Hindlimb muscle (tissue), 1 donor: ENCODE results near the gene ST6GALNAC6. TPM values are rescaled to one million over a fixed set of nuclear protein-coding genes. Genes with fewer than 3 reads are reported as not detected.

Source experiments
- DNase-seq: peaks from one replicate; pipeline ENCODE4 v3.0.0-alpha.2; 2013
- polyA plus RNA-seq: library from polyadenylated mRNA; unstranded; fragments of 120-200 nt; gene quantifications from one replicate; pipeline ENCODE4 v1.2.1, GENCODE V29; 2013; ENCODE audit not compliant: insufficient read length

Gene ST6GALNAC6
- polyA plus RNA-seq, 1 donor, result 70.5 TPM

GRCh38 chr9:127916720-127917581 is 17.5 kb upstream of the ST6GALNAC6 start, which contains the start of gene ST6GALNAC4:
TSS of gene ST6GALNAC4 (minus strand) at chr9:127917041. CDS start at chr9:127916419, 622 bp downstream.
- DNase-seq, result peak; percentile 94

DNA sequence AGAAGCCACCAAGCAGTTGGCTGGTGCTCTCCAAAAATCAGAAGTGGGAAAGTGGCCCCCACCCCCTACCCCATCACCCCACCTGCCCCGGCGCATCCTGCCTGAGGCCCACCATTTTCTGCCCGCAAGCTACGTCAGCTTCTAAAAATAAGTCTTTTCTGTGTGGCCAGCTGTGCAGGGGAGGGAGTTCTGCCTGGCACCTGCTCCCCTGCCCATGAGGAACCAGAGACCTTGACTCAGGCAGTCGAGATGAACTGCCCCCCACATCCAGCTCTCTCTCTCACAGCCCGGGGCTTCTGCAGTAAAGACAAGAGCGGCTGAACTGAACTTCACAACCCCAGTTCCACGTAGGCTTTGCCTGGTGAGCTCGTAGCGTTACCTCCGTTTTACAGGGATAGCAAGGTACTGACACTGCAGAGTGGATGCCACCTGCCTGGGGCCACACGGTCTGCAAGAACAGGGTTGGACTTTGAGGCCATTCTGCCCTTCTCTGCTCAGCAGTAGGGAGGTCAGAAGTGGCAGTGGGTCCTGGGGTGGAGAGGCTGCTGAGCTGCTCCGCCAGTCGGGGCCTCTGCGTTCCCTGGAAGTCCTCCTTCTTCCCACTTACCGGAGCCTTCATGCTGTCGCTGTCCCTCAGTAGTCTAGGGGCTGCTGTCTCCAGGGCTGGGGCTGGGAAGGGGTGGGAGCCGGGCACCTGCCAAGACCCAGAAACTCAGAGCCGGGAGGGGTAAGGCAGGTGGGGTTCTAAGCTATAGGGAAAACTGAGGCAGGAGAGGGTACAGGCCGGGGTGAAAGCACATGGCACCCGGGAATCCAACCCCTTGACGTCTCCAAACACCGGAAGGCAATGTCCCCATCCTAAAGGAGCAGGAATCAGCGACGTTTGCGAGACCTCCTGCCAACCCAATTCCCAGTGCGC is 16.7 kb upstream of the ST6GALNAC6 start:
- no peak for DNase-seq

DNA sequence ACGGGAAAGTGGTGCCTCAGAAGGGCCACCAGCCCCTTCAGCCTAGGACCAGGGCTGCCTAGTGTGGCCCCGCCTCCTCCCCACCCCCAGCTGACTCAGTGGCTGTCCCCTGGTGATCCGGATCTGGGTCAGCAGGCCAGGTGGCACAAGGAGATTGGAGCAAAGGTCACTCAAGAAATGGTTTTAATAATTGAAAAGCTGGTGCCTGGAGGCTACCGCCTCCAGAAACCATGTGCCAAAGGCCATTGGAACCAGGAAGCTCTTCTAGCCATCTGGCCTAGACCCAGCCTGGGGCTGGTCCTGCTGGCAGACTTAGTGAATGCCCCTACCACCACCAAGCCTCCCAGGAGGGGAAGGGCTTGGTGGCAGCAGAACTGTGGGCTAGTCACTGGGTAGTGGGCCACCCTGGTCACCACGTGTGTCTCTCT is 15.9 kb upstream of the ST6GALNAC6 start:
- no peak for DNase-seq

DNA sequence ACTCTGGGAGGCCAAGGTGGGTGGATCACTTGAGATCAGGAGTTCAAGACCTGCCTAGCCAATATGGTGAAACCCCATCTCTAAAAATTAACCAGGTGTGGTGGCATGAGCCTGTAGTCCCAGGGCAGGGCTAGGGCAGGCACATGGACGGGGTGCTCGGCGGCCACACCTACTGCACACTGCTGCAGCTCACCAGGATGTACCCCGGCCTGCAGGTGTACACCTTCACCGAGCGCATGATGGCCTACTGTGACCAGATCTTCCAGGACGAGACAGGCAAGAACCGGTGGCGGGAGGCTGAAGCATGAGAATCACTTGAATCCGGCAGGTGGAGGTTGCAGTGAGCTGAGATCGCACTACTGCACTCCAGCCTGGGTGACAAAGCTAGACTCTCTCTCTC is 14.3 kb upstream of the ST6GALNAC6 start:
- DNase-seq, result no peak

- no peak for DNase-seq
Observed at GRCh38 chr9:127912882-127913281, 13.5 kb upstream of the ST6GALNAC6 start.

GRCh38 chr9:127912296-127912695 is 12.9 kb upstream of the ST6GALNAC6 start:
- DNase-seq, result no peak

GRCh38 chr9:127910613-127911205 is 11.3 kb upstream of the ST6GALNAC6 start:
- no peak for DNase-seq

DNA sequence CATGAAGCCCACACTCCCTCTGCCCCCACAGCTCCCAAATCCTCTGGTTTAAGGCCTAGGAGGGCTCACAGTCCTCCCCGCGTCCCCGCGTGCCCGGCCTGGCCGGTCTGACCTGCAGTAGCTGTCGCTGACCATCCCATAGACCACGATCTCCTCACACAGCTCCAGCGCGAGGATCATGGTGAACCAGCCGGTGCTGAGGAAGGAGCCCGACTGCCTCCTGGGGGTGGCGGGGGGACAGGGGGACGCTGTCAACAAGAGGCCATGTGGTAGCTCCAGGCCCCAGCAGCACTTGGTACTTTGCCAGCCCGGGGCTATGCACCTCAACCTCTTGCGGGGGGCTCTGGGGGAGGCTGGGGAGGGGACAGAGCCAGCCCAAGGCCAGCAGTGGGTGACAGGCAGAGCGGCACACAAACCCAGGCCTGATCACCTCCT is 10.5 kb upstream of the ST6GALNAC6 start:
- no peak for DNase-seq

DNA sequence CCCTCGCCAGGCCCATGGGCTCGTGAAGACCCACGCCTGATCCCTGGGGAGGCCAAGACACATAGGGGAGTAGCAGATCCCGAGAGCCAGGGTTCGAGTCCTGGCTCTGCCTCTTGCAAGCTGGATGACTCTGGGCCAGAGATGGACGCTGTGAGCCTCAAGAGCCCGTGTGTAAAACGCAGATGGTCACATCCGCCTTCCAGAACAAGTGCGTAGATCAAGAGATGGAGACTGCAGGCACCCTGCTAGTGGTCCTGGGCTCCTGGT is 9.2 kb upstream of the ST6GALNAC6 start:
- no peak for DNase-seq

GRCh38 chr9:127907867-127908659 is 8.7 kb upstream of the ST6GALNAC6 start:
- DNase-seq, result no peak

GRCh38 chr9:127905788-127906191 is 6.4 kb upstream of the ST6GALNAC6 start:
- DNase-seq, result no peak

DNA sequence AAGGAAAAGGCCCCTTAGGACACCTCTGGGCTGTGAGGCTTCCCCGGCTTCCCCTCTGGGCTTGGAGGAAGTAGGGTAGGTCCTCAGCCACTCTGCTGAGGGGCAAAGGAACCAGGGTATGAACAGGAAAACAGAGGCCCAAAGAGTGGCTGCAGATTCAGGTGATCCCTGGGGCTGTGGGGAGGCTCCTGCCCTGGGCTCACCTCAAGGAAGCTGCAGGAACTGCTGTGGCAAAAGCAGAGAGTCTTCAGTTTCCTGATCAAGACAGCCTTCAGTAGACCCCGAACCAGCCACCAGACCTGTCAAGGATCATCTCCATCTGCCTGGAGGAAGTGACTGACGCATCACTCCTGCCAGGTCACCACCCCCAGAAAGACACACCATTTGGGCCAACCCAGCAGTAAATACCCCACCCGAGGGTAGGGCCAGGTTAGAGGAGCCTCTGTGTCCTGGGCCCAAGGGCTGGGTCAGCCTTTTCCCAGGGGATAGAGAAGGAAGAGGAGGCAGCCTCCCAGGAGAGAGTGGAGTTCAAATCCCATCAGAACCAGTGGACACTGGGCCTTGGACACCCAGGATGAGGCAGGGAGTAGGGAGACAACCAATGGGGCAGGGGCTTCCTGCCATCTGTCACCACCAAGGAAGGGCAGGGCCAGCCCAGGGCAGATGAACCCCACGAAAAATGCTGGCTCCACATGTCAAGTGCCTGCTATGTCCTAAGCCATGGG is 5.8 kb upstream of the ST6GALNAC6 start:
- no peak for DNase-seq

DNA sequence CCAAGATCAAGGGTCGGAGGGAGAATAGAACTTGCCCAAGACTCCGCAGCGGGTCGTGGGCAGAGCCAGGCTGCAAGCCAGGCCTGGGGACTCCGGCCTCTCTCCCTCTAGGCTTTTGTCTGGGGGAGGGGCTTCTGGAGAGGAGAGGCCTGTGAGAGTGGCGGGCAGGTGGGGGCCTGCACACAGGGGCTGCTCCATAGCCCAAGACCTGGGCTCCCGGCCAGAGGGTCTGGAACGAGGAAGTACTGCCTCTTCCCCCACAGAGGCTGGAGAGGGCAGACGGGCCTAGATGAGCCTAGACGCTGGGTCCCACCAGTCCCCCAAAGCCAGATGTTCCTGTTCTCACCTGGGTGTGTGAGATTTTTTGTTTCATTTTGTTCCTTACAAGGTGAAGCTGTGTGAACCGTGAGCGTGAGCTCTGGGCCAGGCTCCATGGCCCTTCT is 5.2 kb upstream of the ST6GALNAC6 start:
- no peak for DNase-seq

GRCh38 chr9:127903557-127904475 is 4.4 kb upstream of the ST6GALNAC6 start:
- DNase-seq, result no peak

DNA sequence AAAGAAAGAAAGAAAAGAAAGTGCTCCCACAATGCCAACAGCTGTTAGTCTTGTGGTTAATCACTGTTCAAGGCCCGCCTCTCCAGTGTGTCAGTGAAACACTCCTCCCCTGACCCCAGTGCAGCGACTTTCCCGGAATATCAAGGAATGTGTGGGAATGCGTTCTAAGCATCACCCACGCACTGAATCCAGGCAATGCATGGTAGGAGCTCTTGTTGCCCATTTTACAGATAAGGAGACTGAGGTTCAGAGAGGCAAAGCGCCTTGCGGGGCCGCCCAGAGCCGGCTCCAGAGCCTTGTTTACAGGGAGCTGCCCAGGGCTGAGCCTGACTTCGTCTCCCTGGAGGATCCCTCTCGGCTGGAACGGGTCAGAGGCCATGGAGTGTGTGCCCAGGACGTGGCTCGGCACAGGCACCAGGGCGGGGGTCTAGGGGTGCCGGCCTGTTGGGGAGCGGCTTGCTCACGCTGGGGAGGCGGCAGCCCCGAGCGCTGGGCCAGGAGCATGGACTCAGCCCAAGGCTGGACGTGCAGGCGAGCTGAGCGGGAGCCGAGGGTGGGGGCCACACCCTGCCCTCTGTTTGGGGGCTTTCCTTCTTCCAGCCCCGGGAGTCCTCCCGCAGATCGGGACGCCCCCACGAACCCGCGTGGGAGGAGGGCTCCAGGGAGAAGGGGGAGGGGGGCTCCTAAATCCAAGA is 823 bp downstream of the ST6GALNAC6 start:
- DNase-seq, result no peak

GRCh38 chr9:127897193-127897692 is 2.2 kb downstream of the ST6GALNAC6 start:
- DNase-seq, result peak; percentile 67

GRCh38 chr9:127896395-127897192 is 2.8 kb downstream of the ST6GALNAC6 start:
- no peak for DNase-seq

DNA sequence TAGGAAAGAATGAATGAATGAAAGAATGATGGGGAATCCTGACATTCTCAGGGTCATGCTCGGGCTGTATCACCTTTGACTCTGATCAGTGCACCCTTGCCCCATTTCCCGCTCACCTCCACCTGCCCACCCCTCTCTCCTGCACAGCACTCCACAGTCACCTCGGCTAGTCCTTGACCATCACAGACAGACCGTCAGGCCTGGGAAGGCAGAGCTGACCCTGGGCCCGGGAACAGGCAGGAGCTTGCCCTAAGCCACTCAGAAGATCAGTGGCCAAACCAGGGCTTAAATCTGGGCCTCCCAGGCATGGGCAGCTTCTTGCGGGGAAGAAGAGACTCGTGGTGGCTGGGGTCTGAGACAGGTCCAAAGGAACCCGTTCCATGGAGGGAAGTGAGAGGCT is 3.6 kb downstream of the ST6GALNAC6 start:
- DNase-seq, result no peak

DNA sequence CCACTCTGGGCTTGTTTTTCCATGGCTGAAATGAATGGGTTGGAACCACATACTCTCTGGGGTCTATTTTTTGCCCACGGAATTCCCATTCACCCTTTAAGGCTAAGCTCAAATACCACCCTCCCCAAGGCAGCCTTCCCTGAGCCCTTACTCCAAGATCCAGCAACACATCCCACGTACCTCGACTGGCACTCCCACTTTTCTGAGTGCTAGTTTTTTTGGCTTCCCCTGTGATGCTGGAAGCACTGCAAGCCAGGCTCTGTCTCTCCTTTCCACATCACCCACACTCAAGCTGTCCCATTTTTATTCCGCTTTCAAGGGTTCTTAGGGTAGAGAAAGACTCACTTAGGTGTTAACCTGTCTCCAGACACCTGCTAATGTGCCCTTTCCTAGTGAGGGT is 6.0 kb downstream of the ST6GALNAC6 start:
- no peak for DNase-seq
